ENCODE measurements around the gene FAM81A.
"Not testable (repeated sequence)": the region's sequence is repeated elsewhere in the genome, so short reads cannot be mapped to it uniquely, and the experiment has no call there.

Gene FAM81A

DNA sequence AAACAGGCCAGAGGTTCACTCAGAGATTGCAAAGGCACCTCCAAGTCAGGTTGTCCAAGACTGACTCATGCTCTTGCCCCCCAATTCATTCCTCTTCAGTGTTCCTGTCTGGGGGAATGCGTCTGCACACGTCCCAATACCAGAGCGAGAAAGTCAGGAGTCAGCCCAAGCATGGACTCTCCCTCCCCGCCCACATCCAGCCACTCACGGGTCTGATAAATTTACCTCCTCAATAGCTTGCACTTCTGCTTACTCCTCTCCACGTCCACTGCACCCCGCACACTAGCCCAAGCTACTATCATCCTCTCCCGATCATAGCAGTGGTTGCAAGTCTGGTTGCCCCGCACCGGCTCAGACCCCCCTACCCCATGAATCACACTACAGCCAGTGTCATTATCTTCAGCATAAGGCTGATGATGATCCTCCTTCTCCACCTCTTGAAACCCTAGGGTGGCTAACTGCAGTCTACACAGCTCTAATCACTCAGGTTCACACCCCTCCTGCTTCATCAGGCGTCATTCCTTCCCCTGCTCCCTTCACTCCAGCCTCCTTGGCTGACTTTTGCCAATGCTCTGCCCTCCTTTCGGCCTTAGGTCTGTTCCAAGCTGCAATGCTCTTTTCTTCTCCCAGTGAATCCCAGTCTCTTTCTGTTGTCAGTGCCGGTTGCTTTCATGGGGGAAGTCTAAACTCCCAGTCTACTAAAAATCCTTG, 37.7 kb upstream of the FAM81A start:
- Histone ChIP-seq H2BK12ac (ENCODE audit: low read length in 2 of 2) (no peak overlapping the region), H3K79me1 (replicated peaks; ENCODE audit: low read length, poor library complexity, severe bottlenecking) (no peaks in the 10 kb centered on the region), H3K14ac (ENCODE audit: low read length in 2 of 2) (peak overlapping the region in 1 of 2 experiments; percentile 70), H3K23ac (ENCODE audit: low read length in 2 of 2) (no peak overlapping the region), H2BK15ac (ENCODE audit: low read depth, poor library complexity, severe bottlenecking) (no peak overlapping the region), H3K4me2 (ENCODE audit: low read length, poor library complexity, severe bottlenecking) (no peak overlapping the region), H3K36me3 (ENCODE audit: control insufficient read depth in 1 of 2, insufficient read depth in 2 of 2, low read depth in 1 of 2, low read length in 2 of 2) (no peaks in the 10 kb centered on the region), H4K91ac (ENCODE audit: low read length) (no peak overlapping the region), H3K4ac (ENCODE audit: low read depth in 1 of 2, low read length in 2 of 2) (no peak overlapping the region), H2AFZ (ENCODE audit: low read depth, low read length) (no peak overlapping the region), H3K18ac (ENCODE audit: low read depth in 1 of 2, low read length in 2 of 2) (no peak overlapping the region), H2BK5ac (ENCODE audit: low read depth, low read length, poor library complexity, severe bottlenecking) (no peak overlapping the region), H3K27me3 (ENCODE audit: control insufficient read depth in 1 of 2, insufficient read depth in 1 of 2, low read length in 2 of 2) (peaks cover 0 to 5% of the 10 kb centered on the region in 2 experiments), H3K4me3 (ENCODE audit: insufficient read depth in 1 of 2, low read depth in 1 of 2, low read length in 2 of 2) (no peak overlapping the region), H4K8ac (ENCODE audit: low read length) (no peak overlapping the region), H2AK5ac (ENCODE audit: low read length, severe bottlenecking) (no peak overlapping the region), H2BK120ac (ENCODE audit: low read depth, low read length) (no peak overlapping the region), H3K9me3 (ENCODE audit: control insufficient read depth, low read length) (no peaks in the 10 kb centered on the region), H3K27ac (ENCODE audit: low read length, poor library complexity, severe bottlenecking) (no peak overlapping the region), H3K9ac (ENCODE audit: low read length) (no peak overlapping the region), H3K4me1 (ENCODE audit: control insufficient read depth, insufficient read depth, low read depth, low read length) (peaks cover 2% of the 10 kb centered on the region)
- WGBS: 87% methylated on average over 13 of the region's 13 CpGs
- no peak for DNase-seq

DNA sequence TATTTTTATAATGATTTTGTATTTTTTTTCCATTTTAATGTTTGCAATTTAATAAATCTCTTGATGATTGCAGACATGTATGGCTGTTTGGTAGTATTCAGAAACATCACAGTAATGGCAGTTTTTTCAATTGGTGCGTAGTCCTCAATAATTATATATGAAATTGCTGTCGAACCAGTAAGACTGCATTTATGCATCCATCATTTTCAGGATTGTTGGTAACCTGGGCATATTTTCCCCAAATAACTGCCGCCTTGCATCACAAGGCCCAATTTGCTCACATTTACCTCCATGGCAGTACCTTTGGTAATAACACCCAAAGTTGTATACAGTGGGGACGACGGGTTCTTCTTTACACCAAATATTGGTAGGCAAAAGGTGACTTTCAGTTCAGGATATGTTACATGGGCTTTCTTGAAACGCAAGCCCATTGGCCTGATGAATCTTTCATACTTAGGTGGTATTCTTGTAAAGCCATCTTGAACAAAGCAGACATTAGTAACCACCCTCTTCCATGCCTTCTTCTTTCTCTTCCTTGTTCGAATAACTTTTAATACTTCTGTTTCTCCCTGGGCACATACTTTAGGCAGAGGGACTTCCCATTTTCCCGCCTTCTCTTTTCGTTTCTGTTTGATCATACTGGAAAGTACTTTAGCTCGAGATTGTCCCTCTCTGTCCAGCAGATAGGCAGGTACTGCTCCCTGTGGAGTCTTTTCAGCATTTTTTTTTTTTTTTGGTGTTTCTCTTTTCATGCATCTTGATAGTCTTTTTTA, 36.7 kb upstream of the FAM81A start:
- WGBS: 90% methylated on average over 10 of the region's 10 CpGs
- not testable (repeated sequence) for H3K4me1 ChIP-seq (ENCODE audit: control insufficient read depth, insufficient read depth, low read depth, low read length)

DNA sequence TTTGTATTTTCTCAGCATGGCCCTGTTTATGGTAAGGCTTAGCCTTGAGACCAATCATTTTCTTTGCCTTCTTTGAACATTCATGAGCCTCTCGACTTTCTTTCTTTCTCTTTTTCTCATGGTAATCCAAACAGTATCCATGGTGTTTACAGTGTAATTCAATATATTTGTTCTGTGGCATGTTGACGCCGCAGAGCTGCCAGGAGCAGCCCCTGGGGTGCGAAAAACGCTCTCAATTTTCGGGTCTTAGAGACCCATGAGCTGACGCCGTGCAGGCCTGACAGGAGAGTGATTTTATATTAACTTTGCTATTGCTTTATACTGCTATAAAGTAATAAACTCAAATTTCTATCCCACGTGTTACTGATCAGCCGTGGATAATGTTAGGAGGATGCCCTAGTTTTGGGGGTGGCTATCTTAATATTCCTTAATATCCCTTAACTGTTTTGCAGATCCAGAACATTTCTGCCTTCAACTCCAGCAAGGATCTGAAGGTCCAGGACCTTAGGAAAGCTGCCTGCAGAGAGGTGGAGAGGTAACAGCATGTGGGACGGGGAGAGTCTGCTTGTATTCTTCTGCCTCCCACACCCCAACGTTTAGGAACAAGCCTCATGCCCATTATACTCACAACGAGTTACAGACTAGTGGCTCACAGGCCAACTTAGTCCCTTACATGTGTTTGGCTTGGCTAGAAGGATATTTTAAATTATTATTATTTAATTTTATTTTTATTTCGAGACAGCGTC, 36.0 kb upstream of the FAM81A start:
- Histone ChIP-seq H2BK12ac (ENCODE audit: low read length in 2 of 2) (no peak overlapping the region), H2BK120ac (ENCODE audit: low read depth, low read length) (no peak overlapping the region), H4K8ac (ENCODE audit: low read length) (no peak overlapping the region), H4K91ac (ENCODE audit: low read length) (no peak overlapping the region), H3K14ac (ENCODE audit: low read length in 2 of 2) (no peak overlapping the region), H3K79me1 (replicated peaks; ENCODE audit: low read length, poor library complexity, severe bottlenecking) (no peaks in the 10 kb centered on the region), H3K9me3 (ENCODE audit: control insufficient read depth, low read length) (no peaks in the 10 kb centered on the region), H2AFZ (ENCODE audit: low read depth, low read length) (no peak overlapping the region), H3K23ac (ENCODE audit: low read length in 2 of 2) (no peak overlapping the region), H3K36me3 (ENCODE audit: control insufficient read depth in 1 of 2, insufficient read depth in 2 of 2, low read depth in 1 of 2, low read length in 2 of 2) (no peaks in the 10 kb centered on the region), H2AK5ac (ENCODE audit: low read length, severe bottlenecking) (no peak overlapping the region), H3K27me3 (ENCODE audit: control insufficient read depth in 1 of 2, insufficient read depth in 1 of 2, low read length in 2 of 2) (peaks cover 0 to 5% of the 10 kb centered on the region in 2 experiments), H3K4me2 (ENCODE audit: low read length, poor library complexity, severe bottlenecking) (no peak overlapping the region), H3K27ac (ENCODE audit: low read length, poor library complexity, severe bottlenecking) (no peak overlapping the region), H3K9ac (ENCODE audit: low read length) (no peak overlapping the region), H3K4ac (ENCODE audit: low read depth in 1 of 2, low read length in 2 of 2) (no peak overlapping the region), H3K18ac (ENCODE audit: low read depth in 1 of 2, low read length in 2 of 2) (no peak overlapping the region), H2BK15ac (ENCODE audit: low read depth, poor library complexity, severe bottlenecking) (no peak overlapping the region), H3K4me1 (ENCODE audit: control insufficient read depth, insufficient read depth, low read depth, low read length) (peaks cover 2% of the 10 kb centered on the region), H3K4me3 (ENCODE audit: insufficient read depth in 1 of 2, low read depth in 1 of 2, low read length in 2 of 2) (no peak overlapping the region), H2BK5ac (ENCODE audit: low read depth, low read length, poor library complexity, severe bottlenecking) (no peak overlapping the region)
- 62% methylated on average over 7 of the region's 15 CpGs for WGBS
- no peak for DNase-seq

More for the DNA sequence above, 36.7 kb upstream of the FAM81A start:
- not testable (repeated sequence) for H3K27me3 ChIP-seq (ENCODE audit: control insufficient read depth in 1 of 2, insufficient read depth in 1 of 2, low read length in 2 of 2); H4K91ac ChIP-seq (ENCODE audit: low read length); H3K4me2 ChIP-seq (ENCODE audit: low read length, poor library complexity, severe bottlenecking); DNase-seq; H3K79me1 ChIP-seq (replicated peaks; ENCODE audit: low read length, poor library complexity, severe bottlenecking); H3K4me3 ChIP-seq (ENCODE audit: insufficient read depth in 1 of 2, low read depth in 1 of 2, low read length in 2 of 2); H2BK15ac ChIP-seq (ENCODE audit: low read depth, poor library complexity, severe bottlenecking); H3K4ac ChIP-seq (ENCODE audit: low read depth in 1 of 2, low read length in 2 of 2); H2AK5ac ChIP-seq (ENCODE audit: low read length, severe bottlenecking); H3K27ac ChIP-seq (ENCODE audit: low read length, poor library complexity, severe bottlenecking); H3K9ac ChIP-seq (ENCODE audit: low read length); H2BK5ac ChIP-seq (ENCODE audit: low read depth, low read length, poor library complexity, severe bottlenecking); H2BK120ac ChIP-seq (ENCODE audit: low read depth, low read length); H3K14ac ChIP-seq (ENCODE audit: low read length in 2 of 2); H3K23ac ChIP-seq (ENCODE audit: low read length in 2 of 2); H2BK12ac ChIP-seq (ENCODE audit: low read length in 2 of 2); H2AFZ ChIP-seq (ENCODE audit: low read depth, low read length); H4K8ac ChIP-seq (ENCODE audit: low read length); H3K18ac ChIP-seq (ENCODE audit: low read depth in 1 of 2, low read length in 2 of 2); H3K36me3 ChIP-seq (ENCODE audit: control insufficient read depth in 1 of 2, insufficient read depth in 2 of 2, low read depth in 1 of 2, low read length in 2 of 2); H3K9me3 ChIP-seq (ENCODE audit: control insufficient read depth, low read length)

DNA sequence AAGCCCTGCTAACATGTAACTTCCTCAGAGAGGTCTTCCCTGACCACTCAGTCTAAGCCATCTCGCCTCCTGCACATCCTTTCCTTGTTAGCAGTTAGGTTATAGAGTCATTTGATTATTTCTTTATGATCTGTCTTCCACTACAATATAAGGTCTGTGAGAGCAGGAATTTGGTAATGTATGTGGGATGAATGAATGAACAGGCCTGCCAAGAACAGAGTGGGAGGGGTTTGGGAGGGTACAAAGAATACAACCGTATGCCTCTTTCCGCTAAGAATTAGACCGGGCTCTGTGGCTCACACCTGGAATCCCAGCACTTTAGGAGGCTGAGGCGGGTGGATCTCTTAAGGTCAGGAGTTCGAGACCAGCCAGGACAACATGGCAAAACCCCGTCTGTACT, 32.9 kb upstream of the FAM81A start:
- no peaks in the 10 kb centered on the region for H3K9me3 ChIP-seq (ENCODE audit: control insufficient read depth, low read length)
- peaks cover 0 to 4% of the 10 kb centered on the region in 2 experiments for H3K27me3 ChIP-seq (ENCODE audit: control insufficient read depth in 1 of 2, insufficient read depth in 1 of 2, low read length in 2 of 2)
- no peak overlapping the region for H4K91ac ChIP-seq (ENCODE audit: low read length)
- no peak overlapping the region for H2BK12ac ChIP-seq (ENCODE audit: low read length in 2 of 2)
- no peak overlapping the region for H3K23ac ChIP-seq (ENCODE audit: low read length in 2 of 2)
- H3K27ac ChIP-seq (ENCODE audit: low read length, poor library complexity, severe bottlenecking): no peak overlapping the region
- no peak overlapping the region for H3K18ac ChIP-seq (ENCODE audit: low read depth in 1 of 2, low read length in 2 of 2)
- 89% methylated on average over 6 of the region's 7 CpGs for WGBS
- H3K4ac ChIP-seq (ENCODE audit: low read depth in 1 of 2, low read length in 2 of 2): no peak overlapping the region
- no peak overlapping the region for H2BK5ac ChIP-seq (ENCODE audit: low read depth, low read length, poor library complexity, severe bottlenecking)
- no peaks in the 10 kb centered on the region for H3K36me3 ChIP-seq (ENCODE audit: control insufficient read depth in 1 of 2, insufficient read depth in 2 of 2, low read depth in 1 of 2, low read length in 2 of 2)
- no peak overlapping the region for H3K4me2 ChIP-seq (ENCODE audit: low read length, poor library complexity, severe bottlenecking)
- H4K8ac ChIP-seq (ENCODE audit: low read length): no peak overlapping the region
- no peak overlapping the region for H2BK15ac ChIP-seq (ENCODE audit: low read depth, poor library complexity, severe bottlenecking)
- no peak for DNase-seq
- H2BK120ac ChIP-seq (ENCODE audit: low read depth, low read length): no peak overlapping the region
- H3K4me1 ChIP-seq (ENCODE audit: control insufficient read depth, insufficient read depth, low read depth, low read length): peaks cover 7% of the 10 kb centered on the region
- no peak overlapping the region for H2AK5ac ChIP-seq (ENCODE audit: low read length, severe bottlenecking)
- no peak overlapping the region for H3K4me3 ChIP-seq (ENCODE audit: insufficient read depth in 1 of 2, low read depth in 1 of 2, low read length in 2 of 2)
- H3K79me1 ChIP-seq (replicated peaks; ENCODE audit: low read length, poor library complexity, severe bottlenecking): no peaks in the 10 kb centered on the region
- H3K9ac ChIP-seq (ENCODE audit: low read length): no peak overlapping the region
- no peak overlapping the region for H3K14ac ChIP-seq (ENCODE audit: low read length in 2 of 2)
- H2AFZ ChIP-seq (ENCODE audit: low read depth, low read length): no peak overlapping the region

Measured in mesenchymal stem cell (in vitro differentiated cells and primary cell).